Esophagus muscularis mucosa (tissue), 4 donors: ENCODE results near the gene B3GALT6. TPM values are rescaled to one million over a fixed set of nuclear protein-coding genes. Genes with fewer than 3 reads are reported as not detected.

Experiments used
- DNase-seq: peaks from one replicate; pipeline ENCODE4 v3.0.0-alpha.2; 2017; ENCODE audit errors: extremely low spot score
- H3K27ac ChIP-seq, 4 donors: fragments of 200-600 bp; sonication (generic); replicated peaks in 1 of 4; 1 replicate in 3 of 4; 2 replicates in 1 of 4; pipeline ENCODE4 v1.5.1; 2016 to 2019; ENCODE audit warnings: mild to moderate bottlenecking in 1 of 4
- H3K27me3 ChIP-seq, 4 donors: fragments of 200-600 bp; sonication (generic); one replicate each; pipeline versions ENCODE4 v1.5.1 to v1.6.0; 2016 to 2019
- H3K36me3 ChIP-seq, 4 donors: fragments of 200-600 bp; sonication (generic); one replicate each; pipeline ENCODE4 v1.5.1; 2016 to 2019
- H3K4me1 ChIP-seq, 4 donors: fragments of 200-600 bp; sonication (generic); one replicate each; pipeline ENCODE4 v1.5.1; 2016 to 2019
- H3K4me3 ChIP-seq, 4 donors: fragments of 200-600 bp; sonication (generic); 1 replicate in 2 of 4; 2 replicates in 2 of 4; pipeline ENCODE4 v1.5.1; 2016 to 2019; ENCODE audit warnings: mild to moderate bottlenecking in 4 of 4, moderate library complexity in 1 of 4
- H3K9me3 ChIP-seq, 4 donors: fragments of 200-600 bp; sonication (generic); 1 replicate in 3 of 4; 2 replicates in 1 of 4; pipeline ENCODE4 v1.5.1; 2016 to 2019
- EP300 ChIP-seq: sonication (generic); formaldehyde crosslinking; IDR thresholded peaks from one replicate; pipeline ENCODE4 v1.6.1; 2017; ENCODE audit warnings: antibody characterized with exemption
- POLR2A ChIP-seq: fragments of 450-650 bp; IDR thresholded peaks from one replicate; pipeline ENCODE4 v1.6.1; 2017; ENCODE audit warnings: antibody characterized with exemption, moderate library complexity, mild to moderate bottlenecking, low read depth
- POLR2AphosphoS5 ChIP-seq, 2 donors: sonication (generic); formaldehyde crosslinking; IDR thresholded peaks; one replicate each; pipeline ENCODE4 v1.6.1; 2017; ENCODE audit warnings: antibody characterized with exemption in 2 of 2
- WGBS: methylation state at CpG from one replicate; pipeline ENCODE4 v1.1.5; 2018; 5-methylcytosine and 5-hydroxymethylcytosine counted together
- intact Hi-C: fragments of 100-400 bp; cut with DNase I; formaldehyde crosslinking; loops from one replicate; pipeline ENCODE4 v1.15.1; 2023
- total RNA-seq, 4 donors: library from RNA; depleted of rRNA; stranded (reverse); fragments of >200 nt; gene quantifications; one replicate each; pipeline versions ENCODE4 v1.1.0 to v1.2.1, GENCODE V29; 2016
- TF ChIP-seq, protein P1 (sequence below), 3 experiments: fragments of 200-600 bp in 2 of 3; fragments of 450-650 bp in 1 of 3; sonication (generic) in 2 of 3; IDR thresholded peaks; one replicate each; pipeline ENCODE4 v1.5.1; 2017 to 2019; ENCODE audit warnings: antibody characterized with exemption in 3 of 3, mild to moderate bottlenecking in 2 of 3, moderate library complexity in 1 of 3

Gene B3GALT6
- total RNA-seq, 4 donors from 2014 or later: 10.4 to 24.6 (median 21.0) TPM

DNA sequence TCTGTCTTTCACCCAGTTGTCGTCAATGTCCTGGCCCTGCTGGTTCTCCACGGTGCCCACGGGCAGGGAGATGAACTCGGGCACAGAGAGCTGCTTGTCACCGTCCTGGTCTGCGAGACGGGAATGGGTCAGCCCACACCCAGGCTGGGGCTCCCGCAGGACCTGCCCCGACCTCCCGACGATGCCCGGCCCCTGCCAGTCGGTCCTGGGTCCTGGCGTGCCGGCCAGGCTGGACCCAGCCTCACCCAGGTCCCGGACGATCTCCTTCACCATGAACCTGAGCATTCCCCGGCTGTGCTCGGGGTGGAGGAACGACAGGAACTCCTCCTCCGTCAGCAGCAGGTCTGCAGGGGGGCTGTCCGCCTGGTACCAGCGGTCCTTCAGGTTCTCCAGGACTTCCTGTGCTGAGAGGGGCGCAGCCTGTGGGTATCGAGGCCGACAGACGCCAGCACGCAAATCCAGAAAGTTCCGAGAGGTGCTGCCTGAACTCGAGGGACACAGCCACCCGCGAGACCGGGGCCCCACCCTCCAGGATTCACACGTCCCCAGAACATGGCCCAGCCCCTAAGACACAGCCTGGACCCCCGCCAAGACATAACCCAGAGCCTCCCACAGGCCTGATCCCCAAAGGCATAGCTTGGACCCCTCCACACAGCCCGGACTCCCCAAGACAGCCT, 13.4 kb upstream of the B3GALT6 start:
- H3K9me3 ChIP-seq: no peaks in the 10 kb centered on the region
- WGBS: 91% methylated on average over 25 of the region's 36 CpGs
- H3K27ac ChIP-seq: no peak overlapping the region
- H3K36me3 ChIP-seq: peaks cover 59 to 86% (median 82%) of the 10 kb centered on the region in 4 donors
- peaks cover 6 to 20% (median 17%) of the 10 kb centered on the region in 4 donors for H3K4me1 ChIP-seq
- intact Hi-C loops: no loop called here
- H3K27me3 ChIP-seq: no peaks in the 10 kb centered on the region
- no peak for TF ChIP-seq POLR2AphosphoS5 (IDR thresholded peaks at IDR 0.05)
- no peak for TF ChIP-seq POLR2A
- TF ChIP-seq, protein P1, sequence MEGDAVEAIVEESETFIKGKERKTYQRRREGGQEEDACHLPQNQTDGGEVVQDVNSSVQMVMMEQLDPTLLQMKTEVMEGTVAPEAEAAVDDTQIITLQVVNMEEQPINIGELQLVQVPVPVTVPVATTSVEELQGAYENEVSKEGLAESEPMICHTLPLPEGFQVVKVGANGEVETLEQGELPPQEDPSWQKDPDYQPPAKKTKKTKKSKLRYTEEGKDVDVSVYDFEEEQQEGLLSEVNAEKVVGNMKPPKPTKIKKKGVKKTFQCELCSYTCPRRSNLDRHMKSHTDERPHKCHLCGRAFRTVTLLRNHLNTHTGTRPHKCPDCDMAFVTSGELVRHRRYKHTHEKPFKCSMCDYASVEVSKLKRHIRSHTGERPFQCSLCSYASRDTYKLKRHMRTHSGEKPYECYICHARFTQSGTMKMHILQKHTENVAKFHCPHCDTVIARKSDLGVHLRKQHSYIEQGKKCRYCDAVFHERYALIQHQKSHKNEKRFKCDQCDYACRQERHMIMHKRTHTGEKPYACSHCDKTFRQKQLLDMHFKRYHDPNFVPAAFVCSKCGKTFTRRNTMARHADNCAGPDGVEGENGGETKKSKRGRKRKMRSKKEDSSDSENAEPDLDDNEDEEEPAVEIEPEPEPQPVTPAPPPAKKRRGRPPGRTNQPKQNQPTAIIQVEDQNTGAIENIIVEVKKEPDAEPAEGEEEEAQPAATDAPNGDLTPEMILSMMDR (IDR thresholded peaks at IDR 0.05): no peak
- no peak for TF ChIP-seq EP300
- no peak for DNase-seq
- no peak overlapping the region for H3K4me3 ChIP-seq

GRCh38 chr1:1219341-1219740, 12.7 kb upstream of the B3GALT6 start:
- Histone ChIP-seq H3K27ac (no peak overlapping the region), H3K27me3 (no peaks in the 10 kb centered on the region), H3K4me3 (no peak overlapping the region), H3K36me3 (peaks cover 59 to 93% (median 89%) of the 10 kb centered on the region in 4 donors), H3K9me3 (no peaks in the 10 kb centered on the region), H3K4me1 (peaks cover 0 to 14% (median 12%) of the 10 kb centered on the region in 4 donors)
- 91% methylated on average over 6 of the region's 20 CpGs for WGBS
- TF ChIP-seq POLR2A: no peak
- no peak for TF ChIP-seq EP300
- TF ChIP-seq, protein P1 (IDR thresholded peaks at IDR 0.05): no peak
- no peak for TF ChIP-seq POLR2AphosphoS5 (IDR thresholded peaks at IDR 0.05)
- no peak for DNase-seq
- intact Hi-C loops: no loop called here

- no peak overlapping the region for H3K4me3 ChIP-seq
- peaks cover 65 to 100% (median 96%) of the 10 kb centered on the region in 4 donors for H3K36me3 ChIP-seq
- intact Hi-C loops: no loop called here
- peaks cover 0 to 8% (median 5%) of the 10 kb centered on the region in 4 donors for H3K4me1 ChIP-seq
- no peaks in the 10 kb centered on the region for H3K9me3 ChIP-seq
- no peak overlapping the region for H3K27ac ChIP-seq
- no peaks in the 10 kb centered on the region for H3K27me3 ChIP-seq
- DNase-seq: no peak
- WGBS: 84% methylated on average over 18 of the region's 24 CpGs
- no peak for TF ChIP-seq POLR2AphosphoS5 (IDR thresholded peaks at IDR 0.05)
- TF ChIP-seq POLR2A: no peak
- TF ChIP-seq EP300: no peak
Observed at GRCh38 chr1:1220197-1220596, 11.8 kb upstream of the B3GALT6 start.

DNA sequence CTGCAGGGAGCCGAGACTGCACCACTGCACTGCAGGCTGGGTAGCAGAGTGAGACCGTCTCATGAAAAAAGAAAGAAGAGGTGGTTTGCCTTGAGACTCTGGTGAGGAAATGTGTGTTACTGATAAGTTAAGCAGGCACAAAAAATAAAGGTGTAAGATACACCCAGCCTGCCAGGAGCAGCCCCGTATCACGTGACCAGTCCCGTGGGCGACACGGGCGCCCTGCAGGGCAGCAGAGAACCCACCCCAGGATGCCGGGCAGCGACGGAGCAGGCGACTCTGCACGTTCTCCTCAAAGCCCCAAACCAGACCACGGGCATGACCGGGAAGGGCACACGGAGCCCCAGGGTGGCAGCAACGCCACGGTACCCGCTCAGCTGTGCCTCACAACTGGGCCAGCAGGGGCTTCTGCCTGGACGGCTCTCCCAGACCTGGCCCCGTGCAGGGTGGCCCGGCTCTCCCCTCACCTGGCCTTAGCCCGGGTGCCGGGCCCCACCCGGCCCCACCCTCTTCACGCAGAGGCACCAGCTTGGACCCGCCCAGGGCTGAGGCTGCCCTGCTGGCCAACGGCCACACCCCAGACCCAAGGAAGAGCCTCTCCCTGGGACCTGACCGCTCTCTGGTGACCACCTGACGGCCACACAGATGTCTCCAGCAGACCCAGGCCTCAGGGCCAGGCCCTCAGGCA, 10.0 kb upstream of the B3GALT6 start:
- Histone ChIP-seq H3K36me3 (peaks cover 68 to 100% (median 97%) of the 10 kb centered on the region in 4 donors), H3K27ac (no peak overlapping the region), H3K9me3 (no peaks in the 10 kb centered on the region), H3K27me3 (no peaks in the 10 kb centered on the region), H3K4me1 (peaks cover 0 to 12% (median 5%) of the 10 kb centered on the region in 4 donors), H3K4me3 (no peak overlapping the region)
- TF ChIP-seq EP300 (no peak), POLR2A (no peak), POLR2AphosphoS5 (IDR thresholded peaks at IDR 0.05) (no peak)
- TF ChIP-seq, protein P1 (IDR thresholded peaks at IDR 0.05): no peak
- intact Hi-C loops: no loop called here
- DNase-seq: no peak
- 85% methylated on average over 18 of the region's 30 CpGs for WGBS

DNA sequence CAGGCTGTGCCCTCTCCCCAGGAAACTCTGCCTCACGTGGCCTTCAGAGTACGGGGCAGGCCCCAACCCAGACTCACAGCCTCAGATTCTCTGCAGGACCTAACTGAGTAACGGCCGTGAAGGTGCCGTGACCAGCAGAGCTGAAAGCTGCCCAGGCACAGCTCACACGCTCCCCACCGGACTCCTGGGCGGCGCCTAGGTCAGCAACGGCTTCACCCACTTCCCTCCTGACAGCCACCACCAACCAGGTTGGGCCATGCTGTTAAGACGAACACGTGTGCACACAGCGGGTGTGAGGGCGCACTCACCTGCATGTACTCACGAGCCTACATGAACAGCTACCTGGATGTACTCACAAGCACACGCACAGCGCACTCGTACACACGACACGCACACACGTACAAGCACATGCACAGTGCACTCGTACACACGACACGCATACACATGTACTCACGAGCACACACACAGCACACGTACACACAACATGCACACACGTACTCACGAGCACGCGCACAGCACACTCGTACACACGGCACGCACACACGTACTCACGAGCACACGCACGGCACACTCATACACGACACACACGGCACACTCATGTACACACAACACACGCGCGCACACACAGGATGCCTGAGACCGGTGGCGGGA, 9.3 kb upstream of the B3GALT6 start:
- no peaks in the 10 kb centered on the region for H3K27me3 ChIP-seq
- H3K36me3 ChIP-seq: peaks cover 68 to 100% (median 98%) of the 10 kb centered on the region in 4 donors
- no peak for TF ChIP-seq POLR2AphosphoS5 (IDR thresholded peaks at IDR 0.05)
- TF ChIP-seq, protein P1 (IDR thresholded peaks at IDR 0.05): no peak
- no peak for TF ChIP-seq POLR2A
- no peak for TF ChIP-seq EP300
- no peak overlapping the region for H3K4me3 ChIP-seq
- peaks cover 0 to 19% (median 9%) of the 10 kb centered on the region in 4 donors for H3K4me1 ChIP-seq
- no peaks in the 10 kb centered on the region for H3K9me3 ChIP-seq
- no peak overlapping the region for H3K27ac ChIP-seq
- no peak for DNase-seq
- intact Hi-C loops: no loop called here
- WGBS: 96% methylated on average over 36 of the region's 44 CpGs
